Neural progenitor cell (in vitro differentiated cells): ENCODE data around the gene RPL29.

ENCODE experiments used
- CTCF ChIP-seq: fragments of 200-600 bp; sonication (generic); IDR thresholded peaks from 2 replicates; pipeline ENCODE4 v1.5.1; 2017; ENCODE audit warnings: antibody characterized with exemption, mild to moderate bottlenecking
- EZH2 ChIP-seq: fragments of 200-600 bp; sonication (generic); IDR thresholded peaks from 2 replicates; pipeline ENCODE4 v1.6.1; 2017; ENCODE audit warnings: antibody characterized with exemption, mild to moderate bottlenecking, moderate library complexity

GRCh38 chr3:52031896-52032295 lies 36.2 kb upstream of the RPL29 start:
- TF ChIP-seq CTCF (no peak), EZH2 (no peak)
